Large intestine (tissue), 3 donors: Measurements from ENCODE around the gene PCSK6. TPM values are rescaled to one million over a fixed set of nuclear protein-coding genes. Genes with fewer than 3 reads are reported as not detected.

Source experiments
- DNase-seq, 2 donors: peaks; one replicate each; pipeline versions ENCODE4 v3.0.0 to v3.0.0-alpha.2; 2013
- H3K27ac ChIP-seq: one replicate; pipeline ENCODE4 v1.5.1; 2013; ENCODE audit warnings: low read length
- H3K27me3 ChIP-seq: 2 replicates; pipeline ENCODE4 v1.6.1; 2013; ENCODE audit warnings: low read length; ENCODE audit not compliant: control insufficient read depth, insufficient read depth
- H3K36me3 ChIP-seq: 2 replicates; pipeline ENCODE4 v1.6.1; 2013; ENCODE audit warnings: low read length; ENCODE audit not compliant: control insufficient read depth, insufficient read depth
- H3K4me1 ChIP-seq: one replicate; pipeline ENCODE4 v1.6.1; 2013; ENCODE audit warnings: low read length; ENCODE audit not compliant: control insufficient read depth, insufficient read depth
- H3K4me3 ChIP-seq: one replicate; pipeline ENCODE4 v1.5.1; 2013; ENCODE audit warnings: low read length
- H3K9me3 ChIP-seq: one replicate; pipeline ENCODE4 v1.6.1; 2013; ENCODE audit warnings: mild to moderate bottlenecking, low read depth, low read length, moderate library complexity; ENCODE audit not compliant: control insufficient read depth
- WGBS: methylation state at CpG from one replicate; pipeline ENCODE4 v1.1.5; 2013; ENCODE audit warnings: low lambda C conversion rate; ENCODE audit not compliant: insufficient coverage; 5-methylcytosine and 5-hydroxymethylcytosine counted together
- polyA plus RNA-seq: library from polyadenylated mRNA; unstranded; fragments of 120-200 nt; gene quantifications from one replicate; pipeline ENCODE4 v1.2.1, GENCODE V29; 2013

Gene PCSK6
- polyA plus RNA-seq, 1 donor, result 22.2 TPM

DNA sequence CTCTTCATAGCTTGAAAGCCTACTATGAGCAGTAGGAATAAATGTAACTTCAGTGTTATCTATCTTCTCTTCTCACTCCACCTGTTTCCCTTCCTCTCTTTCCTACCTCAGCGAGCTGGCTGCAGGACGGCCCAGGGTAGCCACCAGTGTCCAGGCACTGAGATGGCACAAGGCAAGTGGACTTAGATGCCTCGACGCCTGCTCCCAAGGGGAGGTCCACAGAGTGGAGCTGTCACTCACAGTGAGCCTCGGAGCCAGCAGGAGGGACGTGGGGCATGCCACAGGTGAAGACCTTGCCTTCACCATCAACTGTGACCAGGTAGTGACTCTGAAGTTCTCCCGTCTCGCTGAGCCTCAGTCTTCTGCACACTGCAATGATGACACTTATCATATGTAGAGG, 88.2 kb downstream of the PCSK6 start:
- no peaks in the 10 kb centered on the region for H3K27me3 ChIP-seq
- peaks cover 5% of the 10 kb centered on the region for H3K36me3 ChIP-seq
- no peak overlapping the region for H3K27ac ChIP-seq
- H3K4me1 ChIP-seq, result no peaks in the 10 kb centered on the region
- DNase-seq, result no peak
- no CpG with 5 or more reads among the region's 8 CpGs for WGBS
- no peak overlapping the region for H3K4me3 ChIP-seq
- H3K9me3 ChIP-seq, result no peaks in the 10 kb centered on the region

GRCh38 chr15:101399431-101399830, 90.1 kb downstream of the PCSK6 start:
- H3K36me3 ChIP-seq, result peaks cover 5% of the 10 kb centered on the region
- H3K9me3 ChIP-seq, result no peaks in the 10 kb centered on the region
- no peaks in the 10 kb centered on the region for H3K27me3 ChIP-seq
- no peaks in the 10 kb centered on the region for H3K4me1 ChIP-seq
- WGBS, result no CpG with 5 or more reads among the region's 6 CpGs
- no peak overlapping the region for H3K4me3 ChIP-seq
- H3K27ac ChIP-seq, result no peak overlapping the region
- DNase-seq, result no peak

DNA sequence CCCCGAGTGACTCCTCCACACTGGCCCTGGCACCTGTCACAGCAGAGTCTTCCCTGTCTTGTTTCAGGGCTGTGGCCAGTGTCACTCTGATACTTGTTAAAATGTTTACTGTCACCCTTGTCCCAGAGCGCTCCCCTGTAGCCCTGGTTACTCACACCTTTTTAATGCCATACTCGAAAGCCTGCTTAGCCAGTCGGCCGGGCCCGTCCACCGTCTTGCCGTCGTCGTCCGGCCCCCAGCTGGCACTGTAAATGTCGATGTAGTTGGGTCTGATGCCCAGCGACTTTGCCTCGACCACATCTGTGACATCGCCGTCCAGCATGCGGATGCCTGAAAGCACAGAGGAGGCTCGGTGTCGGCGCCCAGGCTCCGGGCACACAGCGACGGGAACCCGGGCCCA, 91.3 kb downstream of the PCSK6 start:
- no peak overlapping the region for H3K27ac ChIP-seq
- H3K4me1 ChIP-seq, result no peaks in the 10 kb centered on the region
- WGBS, result 88% methylated on average over 2 of the region's 24 CpGs
- H3K4me3 ChIP-seq, result no peak overlapping the region
- no peaks in the 10 kb centered on the region for H3K9me3 ChIP-seq
- no peaks in the 10 kb centered on the region for H3K27me3 ChIP-seq
- DNase-seq, result no peak
- H3K36me3 ChIP-seq, result peaks cover 5% of the 10 kb centered on the region

DNA sequence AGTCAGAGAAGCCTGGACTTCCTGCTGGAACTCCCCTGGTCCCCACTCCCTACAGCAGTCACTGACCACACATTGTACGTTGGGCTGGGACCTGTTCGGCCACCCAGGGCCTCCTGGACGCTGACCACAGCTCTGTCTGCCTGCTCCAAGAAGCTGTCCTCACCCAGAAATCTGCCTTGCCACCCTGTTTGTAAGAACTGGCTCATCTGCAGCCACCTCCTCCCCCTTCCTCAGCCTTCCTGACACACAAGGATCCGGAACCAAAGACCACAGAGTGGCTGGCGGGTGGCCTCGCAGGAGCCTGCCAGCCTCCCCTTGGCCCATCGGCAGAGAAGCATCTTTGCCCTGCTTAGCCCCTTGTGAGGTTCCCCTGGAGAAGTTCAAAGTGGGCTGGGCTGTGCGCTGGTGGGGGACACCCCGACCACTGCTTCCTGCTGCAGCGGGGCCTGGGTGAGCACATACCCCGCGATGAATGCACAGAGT, 91.9 kb downstream of the PCSK6 start:
- Histone ChIP-seq H3K36me3 (peaks cover 5% of the 10 kb centered on the region), H3K4me1 (no peaks in the 10 kb centered on the region), H3K27ac (no peak overlapping the region), H3K4me3 (no peak overlapping the region), H3K27me3 (no peaks in the 10 kb centered on the region), H3K9me3 (no peaks in the 10 kb centered on the region)
- DNase-seq, result no peak
- no CpG with 5 or more reads among the region's 12 CpGs for WGBS

GRCh38 chr15:101396484-101397261, 92.8 kb downstream of the PCSK6 start:
- Histone ChIP-seq H3K36me3 (peaks cover 7% of the 10 kb centered on the region), H3K27me3 (no peaks in the 10 kb centered on the region), H3K4me1 (no peaks in the 10 kb centered on the region), H3K9me3 (no peaks in the 10 kb centered on the region), H3K4me3 (no peak overlapping the region), H3K27ac (no peak overlapping the region)
- no peak for DNase-seq
- WGBS, result 60% methylated on average over 1 of the region's 19 CpGs

DNA sequence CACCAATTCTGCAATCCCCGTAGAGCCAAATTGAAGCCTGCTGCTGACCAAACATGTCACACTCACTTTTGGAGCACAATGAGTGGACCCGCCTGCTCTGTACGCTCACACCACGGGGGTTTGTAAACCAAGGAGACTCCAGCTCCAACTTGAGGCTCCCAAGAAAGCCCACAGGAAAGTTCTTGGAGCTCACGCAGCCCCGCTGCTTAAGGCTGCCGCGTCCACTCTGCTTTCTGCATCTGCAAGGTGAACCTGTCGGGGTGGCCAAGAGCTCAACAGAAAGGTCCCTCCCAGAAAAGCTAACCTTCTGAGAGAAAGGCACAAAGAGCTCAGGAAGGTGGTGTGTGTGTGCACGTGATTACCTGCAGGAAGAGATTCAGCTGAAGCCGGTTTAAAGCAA, 94.9 kb downstream of the PCSK6 start:
- no peaks in the 10 kb centered on the region for H3K27me3 ChIP-seq

DNA sequence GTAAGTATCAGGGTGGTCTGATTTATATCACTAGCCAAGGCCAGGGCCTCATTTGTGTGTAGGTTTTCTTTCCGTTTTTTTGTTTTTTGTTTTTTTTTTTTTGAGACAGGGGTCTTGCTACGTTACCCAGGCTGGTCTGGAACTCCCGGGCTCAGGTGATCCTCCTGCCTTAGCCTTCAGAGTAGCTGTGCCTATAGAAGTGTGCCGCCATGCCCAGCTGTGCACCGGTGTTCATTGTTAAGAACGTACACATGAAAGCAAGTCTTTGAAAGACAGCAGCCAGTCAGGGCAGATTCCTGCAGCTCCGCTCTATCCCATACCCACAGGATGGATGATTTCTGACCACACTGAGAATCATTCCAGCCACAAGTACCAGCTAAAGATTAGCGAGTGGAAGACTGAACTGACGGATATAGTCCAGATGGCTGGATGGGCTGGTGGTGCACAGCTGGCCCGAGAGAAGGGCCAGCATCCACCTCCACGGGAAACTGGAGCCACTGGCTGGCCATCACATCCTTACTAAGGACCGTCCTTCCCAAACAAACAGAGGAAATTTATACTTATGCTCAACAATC, 95.4 kb downstream of the PCSK6 start:
- no peak overlapping the region for H3K4me3 ChIP-seq
- WGBS, result 100% methylated on average over 2 of the region's 12 CpGs

More for the DNA sequence above, 94.9 kb downstream of the PCSK6 start:
- WGBS, result no CpG with 5 or more reads among the region's 11 CpGs
- Histone ChIP-seq H3K4me1 (no peaks in the 10 kb centered on the region), H3K4me3 (no peak overlapping the region), H3K9me3 (no peaks in the 10 kb centered on the region), H3K36me3 (peaks cover 10% of the 10 kb centered on the region), H3K27ac (no peak overlapping the region)
- DNase-seq, result no peak

GRCh38 chr15:101393172-101393571, 96.3 kb downstream of the PCSK6 start:
- no peaks in the 10 kb centered on the region for H3K27me3 ChIP-seq
- no peaks in the 10 kb centered on the region for H3K9me3 ChIP-seq
- no CpG with 5 or more reads among the region's 13 CpGs for WGBS
- DNase-seq, result no peak
- H3K4me1 ChIP-seq, result no peaks in the 10 kb centered on the region
- no peak overlapping the region for H3K27ac ChIP-seq
- no peak overlapping the region for H3K4me3 ChIP-seq
- peaks cover 14% of the 10 kb centered on the region for H3K36me3 ChIP-seq

More for the DNA sequence above, 95.4 kb downstream of the PCSK6 start:
- Histone ChIP-seq H3K27me3 (no peaks in the 10 kb centered on the region), H3K36me3 (peaks cover 10% of the 10 kb centered on the region), H3K27ac (no peak overlapping the region), H3K4me1 (no peaks in the 10 kb centered on the region), H3K9me3 (no peaks in the 10 kb centered on the region)
- DNase-seq, result no peak

DNA sequence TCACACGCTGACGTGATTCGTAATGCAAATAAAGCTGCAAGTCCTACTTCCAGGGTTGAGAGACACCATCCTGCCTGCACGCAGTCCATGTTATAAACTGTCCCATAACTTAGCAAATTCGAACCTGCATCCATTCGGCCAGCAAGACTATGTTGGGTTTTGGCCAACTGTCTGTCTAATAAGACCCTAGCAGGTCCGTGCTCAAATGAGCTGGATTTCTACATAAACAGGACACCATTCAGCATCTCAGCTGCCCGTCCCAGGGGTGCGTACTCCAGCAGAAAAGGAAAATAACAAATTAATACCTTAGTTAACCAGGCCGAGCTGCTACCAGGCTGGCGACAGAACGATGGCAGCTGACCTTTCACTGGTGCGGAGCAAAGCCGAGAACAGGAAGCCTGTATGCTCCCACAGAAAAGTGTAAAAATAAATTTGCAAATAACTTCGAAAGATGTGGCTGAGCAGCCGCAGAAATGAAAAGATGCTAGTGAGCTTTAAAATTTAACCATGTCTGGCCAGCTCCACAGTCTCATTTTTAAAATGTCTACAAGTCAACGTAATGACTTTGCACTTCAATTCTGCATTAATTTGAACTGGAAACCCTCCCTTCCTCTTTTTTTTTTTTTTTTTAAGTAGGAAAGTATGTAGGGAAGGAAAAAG, 97.4 kb downstream of the PCSK6 start:
- H3K27me3 ChIP-seq, result no peaks in the 10 kb centered on the region
- H3K4me3 ChIP-seq, result no peak overlapping the region
- H3K36me3 ChIP-seq, result peaks cover 8% of the 10 kb centered on the region
- WGBS, result no CpG with 5 or more reads among the region's 17 CpGs
- no peaks in the 10 kb centered on the region for H3K4me1 ChIP-seq
- no peak for DNase-seq
- H3K27ac ChIP-seq, result no peak overlapping the region
- H3K9me3 ChIP-seq, result no peaks in the 10 kb centered on the region

- peaks cover 8% of the 10 kb centered on the region for H3K36me3 ChIP-seq
- H3K4me1 ChIP-seq, result no peaks in the 10 kb centered on the region
- H3K4me3 ChIP-seq, result no peak overlapping the region
- H3K27me3 ChIP-seq, result no peaks in the 10 kb centered on the region
- H3K9me3 ChIP-seq, result no peaks in the 10 kb centered on the region
- no CpG with 5 or more reads among the region's 10 CpGs for WGBS
- DNase-seq, result no peak
- H3K27ac ChIP-seq, result no peak overlapping the region
Measured at GRCh38 chr15:101391431-101391830, 98.1 kb downstream of the PCSK6 start.
